Prostate gland (tissue), 2 donors: Measurements from ENCODE around the gene ASPHD1.

ENCODE experiments used
- POLR2A ChIP-seq: fragments of 450-650 bp; IDR thresholded peaks from one replicate; pipeline ENCODE4 v1.6.1; 2016; ENCODE audit warnings: antibody characterized with exemption, mild to moderate bottlenecking
- POLR2AphosphoS5 ChIP-seq: sonication (generic); formaldehyde crosslinking; IDR thresholded peaks from one replicate; pipeline ENCODE4 v1.6.1; 2017; ENCODE audit warnings: antibody characterized with exemption
- TF ChIP-seq, protein P1 (sequence below), 4 experiments: fragments of 200-600 bp in 2 of 4; fragments of 450-650 bp in 2 of 4; sonication (generic) in 2 of 4; IDR thresholded peaks; 1 replicate in 3 of 4; 2 replicates in 1 of 4; pipeline ENCODE4 v1.5.1; 2016 to 2019; ENCODE audit warnings: antibody characterized with exemption in 4 of 4, mild to moderate bottlenecking in 2 of 4, moderate library complexity in 2 of 4

DNA sequence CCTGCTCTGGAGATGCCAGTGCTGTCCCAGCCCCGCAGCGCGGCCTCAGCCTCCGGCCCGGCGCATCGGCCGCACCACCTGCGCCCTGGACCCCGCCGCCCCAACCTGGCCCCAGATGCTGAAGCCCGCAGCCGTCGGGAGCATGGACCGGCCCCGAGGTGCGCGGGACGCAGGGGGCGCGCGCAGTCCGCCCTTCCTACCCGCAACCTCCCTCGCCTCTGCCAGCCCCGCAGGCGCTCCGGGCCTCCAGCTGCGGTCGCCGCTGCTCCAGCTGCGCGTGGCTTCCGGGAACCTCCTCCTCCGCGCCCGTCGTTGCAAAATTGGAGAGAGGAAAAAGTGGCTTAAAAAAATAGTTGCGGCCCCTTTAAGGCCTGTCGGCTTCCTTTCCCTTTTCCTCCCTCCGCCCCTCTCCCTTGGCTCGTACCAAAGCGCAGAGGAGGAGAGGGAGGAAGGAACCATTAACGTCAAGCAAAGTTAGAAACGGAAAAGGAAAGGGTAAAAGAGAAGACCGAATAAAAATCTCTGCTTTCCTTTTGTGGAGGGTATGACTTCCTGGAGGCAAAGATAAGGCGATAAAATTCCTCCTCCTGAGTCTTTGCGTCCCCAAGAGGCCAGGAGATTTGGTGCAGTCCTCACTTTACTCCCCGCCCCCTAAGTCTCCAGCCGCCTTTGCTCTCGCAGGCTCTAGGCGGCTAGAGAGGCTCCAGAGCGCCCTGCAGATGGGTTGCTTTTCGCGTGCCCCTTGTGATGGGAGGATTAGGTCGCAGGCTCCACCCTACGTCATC is 37.2 kb upstream of the ASPHD1 start, which contains the start of gene CDIPT:
- TF ChIP-seq POLR2AphosphoS5 (peak; percentile 95), POLR2A (peak; percentile 30)
- TF ChIP-seq, protein P1, sequence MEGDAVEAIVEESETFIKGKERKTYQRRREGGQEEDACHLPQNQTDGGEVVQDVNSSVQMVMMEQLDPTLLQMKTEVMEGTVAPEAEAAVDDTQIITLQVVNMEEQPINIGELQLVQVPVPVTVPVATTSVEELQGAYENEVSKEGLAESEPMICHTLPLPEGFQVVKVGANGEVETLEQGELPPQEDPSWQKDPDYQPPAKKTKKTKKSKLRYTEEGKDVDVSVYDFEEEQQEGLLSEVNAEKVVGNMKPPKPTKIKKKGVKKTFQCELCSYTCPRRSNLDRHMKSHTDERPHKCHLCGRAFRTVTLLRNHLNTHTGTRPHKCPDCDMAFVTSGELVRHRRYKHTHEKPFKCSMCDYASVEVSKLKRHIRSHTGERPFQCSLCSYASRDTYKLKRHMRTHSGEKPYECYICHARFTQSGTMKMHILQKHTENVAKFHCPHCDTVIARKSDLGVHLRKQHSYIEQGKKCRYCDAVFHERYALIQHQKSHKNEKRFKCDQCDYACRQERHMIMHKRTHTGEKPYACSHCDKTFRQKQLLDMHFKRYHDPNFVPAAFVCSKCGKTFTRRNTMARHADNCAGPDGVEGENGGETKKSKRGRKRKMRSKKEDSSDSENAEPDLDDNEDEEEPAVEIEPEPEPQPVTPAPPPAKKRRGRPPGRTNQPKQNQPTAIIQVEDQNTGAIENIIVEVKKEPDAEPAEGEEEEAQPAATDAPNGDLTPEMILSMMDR (IDR thresholded peaks at IDR 0.05) = peak in 3 of 4 experiments; percentile 39 to 79 (median 79)
